NCI-H2196 (cell line): ENCODE measurements around the gene GNGT1.

ENCODE experiments used
- DNase-seq: peaks from one replicate; lab custom pipeline; 2025; ENCODE audit not compliant: unreplicated experiment; lab: John Stamatoyannopoulos, UW

GNGT1 gene

DNA sequence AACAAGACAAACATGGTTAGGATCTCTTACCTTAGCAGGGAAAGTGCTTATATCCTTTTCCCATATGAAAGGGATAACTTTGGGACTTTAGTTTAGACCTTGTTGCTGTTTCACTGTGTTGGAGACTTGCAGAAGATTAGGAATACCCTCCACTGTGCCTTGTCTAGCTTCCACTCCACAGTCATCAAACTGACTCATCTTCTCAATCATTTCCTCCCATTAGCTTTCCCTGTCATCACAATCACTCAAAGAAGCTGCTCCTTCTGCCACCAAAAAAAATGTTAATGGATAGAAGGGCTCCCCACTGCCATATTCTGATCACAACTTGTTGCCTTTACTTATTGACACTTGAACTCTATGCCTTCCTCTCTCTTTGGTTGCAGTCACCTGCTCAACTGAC, 31.9 kb downstream of the GNGT1 start:
- DNase-seq, result no peak

- DNase-seq, result no peak
Measured at GRCh38 chr7:93941945-93942344, 35.6 kb downstream of the GNGT1 start.

DNA sequence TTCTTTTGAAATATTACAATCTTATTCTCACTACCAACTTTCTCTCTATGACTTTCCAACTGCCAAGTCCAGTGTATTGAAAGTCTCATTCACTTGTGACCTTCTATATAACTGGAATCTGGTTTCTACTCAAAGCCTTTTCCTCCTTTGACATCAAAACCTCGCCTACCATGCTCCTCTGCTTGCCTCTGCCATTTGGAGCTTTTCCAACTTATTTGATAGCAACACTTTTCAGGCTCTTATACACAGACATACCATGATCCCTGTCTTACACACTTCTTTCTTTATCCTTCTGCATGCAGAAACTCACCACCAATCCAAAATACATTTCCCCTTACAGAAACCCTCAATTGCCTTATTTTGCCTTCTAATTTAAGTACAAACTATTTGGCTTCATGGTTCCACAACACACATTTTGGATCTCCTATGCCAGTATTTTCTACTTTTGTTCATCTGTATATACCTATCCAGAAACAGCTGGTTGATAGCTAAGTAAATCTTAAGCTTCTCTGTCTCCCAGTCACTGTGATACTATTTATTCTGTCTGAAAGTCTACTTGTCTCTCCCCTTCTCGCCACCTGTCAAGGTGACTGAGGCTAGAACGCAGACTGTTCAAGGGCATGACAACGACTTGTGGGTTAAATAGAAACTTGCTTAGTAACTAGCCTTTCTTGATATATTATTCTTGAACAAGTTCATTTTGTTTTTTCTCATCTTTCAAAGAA, 37.6 kb downstream of the GNGT1 start:
- DNase-seq, result no peak

DNA sequence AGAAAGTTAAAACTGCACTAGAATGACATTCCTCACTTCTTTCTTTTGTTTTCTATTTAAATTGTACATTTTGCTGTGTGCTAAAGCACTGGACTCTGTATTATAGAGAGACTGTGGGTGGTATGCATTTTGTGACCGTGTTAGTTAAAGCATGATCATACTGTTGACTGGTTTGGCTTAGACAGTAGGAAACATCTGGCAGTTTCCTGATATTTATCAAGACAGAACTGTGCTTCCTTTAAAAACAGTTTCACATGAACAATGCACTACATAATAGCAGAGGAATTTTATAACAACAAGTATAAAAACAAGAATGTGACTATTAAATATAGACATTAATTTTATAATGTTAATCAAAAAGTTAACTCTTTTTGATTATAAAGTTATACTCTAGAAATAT, 38.3 kb downstream of the GNGT1 start:
- no peak for DNase-seq

DNA sequence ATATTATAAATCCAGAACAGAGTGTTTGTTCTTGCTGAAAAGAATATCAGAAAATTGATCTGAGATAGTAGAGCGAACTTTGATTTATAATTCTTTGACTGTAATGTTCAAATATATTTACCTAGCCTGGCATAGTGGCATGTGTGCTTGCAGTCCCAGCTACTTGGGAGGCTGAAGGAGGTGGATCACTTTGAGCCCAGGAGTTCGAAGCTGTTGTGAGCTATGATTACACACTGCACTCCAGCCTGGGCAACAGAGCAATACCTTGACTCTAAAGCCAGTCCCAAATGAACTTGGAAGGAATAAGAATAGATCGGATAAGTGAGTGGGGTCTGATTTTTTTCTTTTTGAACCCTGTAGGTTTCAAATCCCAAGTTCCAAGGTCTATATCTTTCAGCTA, 38.7 kb downstream of the GNGT1 start:
- no peak for DNase-seq

DNA sequence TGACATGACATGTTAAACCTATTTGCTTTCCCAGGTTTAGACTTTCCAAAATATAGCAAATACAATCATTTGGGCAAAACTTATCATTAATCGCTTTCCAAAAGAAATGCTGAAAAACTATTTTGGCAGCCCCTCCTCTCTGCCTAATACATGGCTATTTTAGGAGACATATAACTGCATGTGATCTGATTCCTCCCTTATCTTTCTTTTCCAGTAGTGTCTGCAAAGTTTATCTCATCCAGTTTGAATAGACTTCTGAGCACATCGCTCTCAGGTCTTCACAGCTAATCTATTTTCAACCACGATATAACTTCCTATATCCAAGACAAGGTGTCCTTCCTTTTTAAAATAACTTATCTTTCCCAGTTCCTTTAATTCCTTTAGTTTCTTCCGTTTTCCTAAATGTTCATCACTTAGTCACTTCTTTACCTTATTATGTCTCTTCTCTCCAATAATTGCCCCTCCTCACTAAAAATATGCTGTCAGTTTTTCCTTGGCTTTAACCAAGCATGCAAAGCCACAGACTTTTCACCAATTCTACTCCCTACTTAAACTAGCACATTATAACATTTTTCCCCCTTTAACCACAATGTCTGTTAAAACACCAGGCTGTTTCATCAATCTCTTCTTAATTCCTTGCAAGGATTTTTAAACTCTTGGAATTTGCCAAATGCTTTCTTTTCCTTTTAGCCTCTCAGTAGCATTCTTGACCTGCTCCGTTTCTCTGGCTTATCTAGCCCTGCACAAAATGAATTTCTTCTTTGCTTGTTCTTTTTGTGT, 39.6 kb downstream of the GNGT1 start:
- no peak for DNase-seq

DNA sequence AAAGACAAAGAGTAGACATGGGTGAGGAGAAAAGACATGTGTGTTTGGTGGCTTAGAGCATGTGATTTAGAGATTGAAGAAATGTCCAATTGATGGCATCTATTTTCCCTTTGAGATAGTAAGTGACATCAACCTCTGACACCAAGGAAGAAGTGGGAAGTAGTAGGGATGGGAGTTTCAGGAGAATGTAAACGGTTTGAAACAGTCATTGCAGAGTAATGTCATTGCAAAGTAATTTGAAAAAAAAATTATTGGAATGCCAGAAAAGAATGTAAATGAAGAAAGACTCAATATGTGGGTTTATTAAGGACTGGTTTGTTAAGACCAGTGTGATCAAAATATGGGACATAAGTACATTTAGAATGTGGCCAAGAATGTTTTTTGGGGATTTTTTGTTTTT, 41.7 kb downstream of the GNGT1 start:
- DNase-seq, result no peak

DNA sequence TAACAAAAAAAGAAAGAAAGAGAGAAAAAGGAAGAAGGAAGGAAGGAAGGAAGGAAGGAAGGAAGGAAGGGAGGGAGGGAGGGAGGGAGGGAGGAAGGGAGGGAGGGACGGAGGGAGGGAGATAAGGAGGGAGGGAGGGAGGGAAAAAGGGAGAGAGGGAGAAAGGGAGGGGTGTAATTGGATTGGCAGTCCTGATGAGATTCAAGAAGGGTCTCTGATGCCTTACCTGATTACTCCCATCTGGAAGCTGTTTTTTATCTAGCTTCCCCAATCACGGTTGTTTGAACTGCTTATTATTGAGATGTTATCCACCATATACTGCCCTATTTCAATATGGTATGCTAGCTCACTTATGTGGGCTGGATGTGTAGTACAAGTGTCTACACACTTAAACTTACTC, 42.5 kb downstream of the GNGT1 start:
- DNase-seq, result no peak

DNA sequence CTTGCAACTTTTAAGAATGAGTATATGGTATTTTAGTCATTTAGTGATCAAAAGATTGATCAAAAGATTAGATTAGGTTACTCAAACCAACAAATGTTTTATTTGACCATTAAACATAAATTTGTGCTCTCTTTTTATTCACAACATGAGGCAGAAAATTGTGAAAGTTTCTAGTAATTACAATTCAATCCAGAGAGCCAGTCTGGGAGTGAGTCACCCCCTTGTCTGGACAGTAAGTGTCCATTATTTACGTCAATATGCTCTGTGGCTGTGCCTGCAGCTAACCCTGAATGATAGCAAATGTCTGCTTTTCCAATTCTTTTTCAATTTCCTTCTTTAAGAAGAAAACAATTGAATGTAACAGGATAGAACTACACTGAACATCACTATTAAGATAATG, 43.1 kb downstream of the GNGT1 start:
- no peak for DNase-seq

- no peak for DNase-seq
Measured at GRCh38 chr7:93955304-93955703, 48.9 kb downstream of the GNGT1 start.

DNA sequence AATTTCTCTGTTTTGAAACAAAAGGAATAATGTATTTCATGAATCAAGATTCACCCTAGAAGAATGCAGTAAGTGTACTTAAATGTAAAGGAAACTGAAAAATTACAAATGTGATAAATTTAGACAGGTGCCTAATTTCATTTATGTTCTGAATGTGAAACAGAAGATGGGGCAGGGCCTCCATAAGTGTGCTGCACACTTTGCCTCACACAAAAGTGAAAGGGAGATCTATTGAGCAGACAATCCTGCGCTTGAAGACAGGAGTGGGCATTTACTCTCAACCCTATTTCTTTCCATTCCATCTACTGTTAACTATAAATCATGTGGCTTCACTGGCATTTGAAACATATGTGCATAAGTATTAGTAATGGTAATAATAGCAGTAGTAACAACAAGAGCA, 51.4 kb downstream of the GNGT1 start:
- DNase-seq, result no peak

- DNase-seq, result no peak
Measured at GRCh38 chr7:93958216-93958615, 51.8 kb downstream of the GNGT1 start.

DNA sequence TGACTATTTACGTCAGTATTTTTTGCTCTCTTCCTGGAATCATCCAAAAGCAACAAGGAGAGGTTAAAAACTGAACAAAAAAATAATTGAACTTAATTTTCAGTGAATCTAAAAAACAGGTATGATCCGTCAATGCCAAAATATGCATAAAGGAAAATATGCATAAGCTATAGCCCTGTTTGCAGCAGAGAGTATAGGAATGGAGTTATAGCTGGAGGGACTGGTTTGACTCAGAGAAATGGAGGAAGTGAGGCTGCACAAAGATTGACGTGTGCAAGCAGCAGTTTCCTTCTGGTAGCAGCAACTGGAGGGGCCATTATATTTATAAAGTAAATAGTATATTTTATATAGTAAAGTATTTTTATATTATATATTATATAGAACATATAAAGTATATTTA, 52.3 kb downstream of the GNGT1 start:
- DNase-seq, result no peak
